H9 (cell line): ENCODE results near the gene RAD54L2. TPM values are rescaled to one million over a fixed set of nuclear protein-coding genes. Genes with fewer than 3 reads are reported as not detected.

ENCODE experiments used
- DNase-seq: peaks from one replicate; pipeline ENCODE4 v3.0.0-alpha.2; 2017
- H2AFZ ChIP-seq: one replicate; pipeline ENCODE4 v1.6.1; 2013; ENCODE audit warnings: mild to moderate bottlenecking, low read length, control low read depth, moderate library complexity
- H2AK5ac ChIP-seq: 2 replicates; pipeline ENCODE4 v1.6.1; 2013; ENCODE audit warnings: low read length, control low read depth, mixed read lengths; ENCODE audit not compliant: insufficient read length
- H2BK120ac ChIP-seq: one replicate; pipeline ENCODE4 v1.6.1; 2013; ENCODE audit warnings: low read depth, mild to moderate bottlenecking, low read length, control low read depth, inconsistent platforms; ENCODE audit not compliant: poor library complexity, severe bottlenecking
- H2BK12ac ChIP-seq: 2 replicates; pipeline ENCODE4 v1.6.1; 2013; ENCODE audit warnings: low read length, control low read depth, mixed read lengths, low read depth; ENCODE audit not compliant: insufficient read length
- H2BK15ac ChIP-seq: 2 replicates; pipeline ENCODE4 v1.6.1; 2013; ENCODE audit warnings: low read depth, low read length, control low read depth
- H2BK20ac ChIP-seq: one replicate; pipeline ENCODE4 v1.6.1; 2013; ENCODE audit warnings: low read depth, mild to moderate bottlenecking, low read length, control low read depth, inconsistent platforms; ENCODE audit not compliant: poor library complexity, severe bottlenecking
- H2BK5ac ChIP-seq: 2 replicates; pipeline ENCODE4 v1.6.1; 2013; ENCODE audit warnings: low read length, control low read depth, mixed read lengths; ENCODE audit not compliant: insufficient read length
- H3K14ac ChIP-seq: 2 replicates; pipeline ENCODE4 v1.6.1; 2013; ENCODE audit warnings: low read length, control low read depth; ENCODE audit not compliant: insufficient read depth
- H3K18ac ChIP-seq: 2 replicates; pipeline ENCODE4 v1.6.1; 2013; ENCODE audit warnings: low read depth, mild to moderate bottlenecking, mixed read lengths, low read length, control low read depth; ENCODE audit not compliant: insufficient read length
- H3K23ac ChIP-seq: 2 replicates; pipeline ENCODE4 v1.6.1; 2013; ENCODE audit warnings: low read length, control low read depth, mixed read lengths, low read depth; ENCODE audit not compliant: insufficient read length
- H3K23me2 ChIP-seq: 2 replicates; pipeline ENCODE4 v1.6.1; 2013; ENCODE audit warnings: low read depth, mild to moderate bottlenecking, mixed read lengths, low read length, control low read depth; ENCODE audit not compliant: insufficient read length, poor library complexity, severe bottlenecking
- H3K27ac ChIP-seq: 2 replicates; pipeline ENCODE4 v1.5.1; 2013; ENCODE audit warnings: low read length, control low read depth, mixed read lengths, low read depth; ENCODE audit not compliant: insufficient read length
- H3K27me3 ChIP-seq: 2 replicates; pipeline ENCODE4 v1.6.1; 2013; ENCODE audit warnings: low read length, control low read depth, inconsistent platforms; ENCODE audit not compliant: insufficient read depth
- H3K4ac ChIP-seq: 2 replicates; pipeline ENCODE4 v1.6.1; 2013; ENCODE audit warnings: low read depth, mild to moderate bottlenecking, control low read depth, inconsistent platforms, low read length, moderate library complexity
- H3K4me1 ChIP-seq: 2 replicates; pipeline ENCODE4 v1.6.1; 2013; ENCODE audit warnings: low read length, control low read depth, inconsistent platforms; ENCODE audit not compliant: insufficient read depth
- H3K4me2 ChIP-seq: 2 replicates; pipeline ENCODE4 v1.6.1; 2013; ENCODE audit warnings: low read length, control low read depth, mixed read lengths; ENCODE audit not compliant: insufficient read length, insufficient read depth
- H3K56ac ChIP-seq: 2 replicates; pipeline ENCODE4 v1.6.1; 2013; ENCODE audit warnings: low read depth, mild to moderate bottlenecking, mixed read lengths, low read length, control low read depth; ENCODE audit not compliant: insufficient read length
- H3K79me1 ChIP-seq: 2 replicates; pipeline ENCODE4 v1.6.1; 2013; ENCODE audit warnings: low read depth, mild to moderate bottlenecking, moderate library complexity, low read length, control low read depth, inconsistent platforms; ENCODE audit not compliant: insufficient read depth, poor library complexity, severe bottlenecking
- H3K79me2 ChIP-seq: 2 replicates; pipeline ENCODE4 v1.6.1; 2013; ENCODE audit warnings: low read length, control low read depth, inconsistent platforms; ENCODE audit not compliant: insufficient read depth
- H3K9ac ChIP-seq: 2 replicates; pipeline ENCODE4 v1.6.1; 2013; ENCODE audit warnings: low read length, control low read depth, mixed read lengths; ENCODE audit not compliant: insufficient read length; ENCODE audit errors: extremely low read depth
- H3K9me3 ChIP-seq: one replicate; pipeline ENCODE4 v1.6.1; 2013; ENCODE audit warnings: low read depth, low read length, inconsistent platforms; ENCODE audit not compliant: control insufficient read depth
- H3T11ph ChIP-seq: one replicate; pipeline ENCODE4 v1.6.1; 2013; ENCODE audit warnings: mild to moderate bottlenecking, low read length, control low read depth, inconsistent platforms
- H4K20me1 ChIP-seq: one replicate; pipeline ENCODE4 v1.6.1; 2013; ENCODE audit not compliant: control insufficient read depth, insufficient read length, insufficient read depth
- H4K5ac ChIP-seq: 2 replicates; pipeline ENCODE4 v1.6.1; 2013; ENCODE audit warnings: low read depth, mild to moderate bottlenecking, mixed read lengths, low read length, control low read depth; ENCODE audit not compliant: insufficient read length
- H4K8ac ChIP-seq: replicated peaks from 2 replicates; pipeline ENCODE4 v1.6.1; 2013; ENCODE audit warnings: low read length, control low read depth, mixed read lengths, low read depth; ENCODE audit not compliant: insufficient read length
- H4K91ac ChIP-seq: 2 replicates; pipeline ENCODE4 v1.6.1; 2013; ENCODE audit warnings: low read depth, mild to moderate bottlenecking, moderate library complexity, mixed read lengths, low read length, control low read depth; ENCODE audit not compliant: insufficient read length
- H3K27ac Mint-ChIP-seq, 3 experiments: 2 replicates in 2 of 3; 3 replicates in 1 of 3; pipeline ENCODE4 v1.8.0; 2020 to 2021; ENCODE audit warnings: mixed read lengths in 3 of 3, mild to moderate bottlenecking in 1 of 3, moderate library complexity in 1 of 3
- H3K27me3 Mint-ChIP-seq: 2 replicates; pipeline ENCODE4 v1.8.0; 2021; ENCODE audit warnings: low read depth, mild to moderate bottlenecking, moderate library complexity, mixed read lengths
- H3K36me3 Mint-ChIP-seq, 3 experiments: 2 replicates in 2 of 3; 3 replicates in 1 of 3; pipeline ENCODE4 v1.8.0; 2020 to 2021; ENCODE audit warnings: low read depth in 3 of 3, mixed read lengths in 3 of 3; ENCODE audit not compliant: insufficient read depth in 1 of 3
- H3K4me1 Mint-ChIP-seq, 2 experiments: 2 replicates each; pipeline ENCODE4 v1.8.0; 2020; ENCODE audit warnings: mixed read lengths in 2 of 2
- H3K4me3 Mint-ChIP-seq, 2 experiments: 2 replicates in 1 of 2; 3 replicates in 1 of 2; pipeline ENCODE4 v1.8.0; 2020 to 2021; ENCODE audit warnings: mild to moderate bottlenecking in 2 of 2, mixed read lengths in 2 of 2, moderate library complexity in 1 of 2
- H3K9me3 Mint-ChIP-seq, 2 experiments: 2 replicates in 1 of 2; 3 replicates in 1 of 2; pipeline ENCODE4 v1.8.0; 2020; ENCODE audit warnings: mild to moderate bottlenecking in 2 of 2, mixed read lengths in 2 of 2, moderate library complexity in 1 of 2
- WGBS: extraction: QIAGEN DNeasy Blood & Tissue Kit; methylation state at CpG from one replicate; pipeline ENCODE4 v1.1.7; 2013; ENCODE audit warnings: missing lambda C conversion rate, low lambda C conversion rate, mixed read lengths; ENCODE audit not compliant: insufficient read length; ENCODE audit errors: extremely low coverage; 5-methylcytosine and 5-hydroxymethylcytosine counted together
- total RNA-seq: library from RNA; stranded (reverse); gene quantifications from 2 replicates; pipeline ENCODE4 v1.2.1, GENCODE V29; 2021
- TF ChIP-seq, protein P1 (sequence below): fragments of 200-600 bp; sonication (generic); conservative IDR thresholded peaks from 3 replicates; pipeline ENCODE4 v1.8.0; 2021; ENCODE audit warnings: antibody characterized with exemption, mild to moderate bottlenecking

Gene RAD54L2
- total RNA-seq, 1 experiment from 2014 or later, result 40.7 TPM

DNA sequence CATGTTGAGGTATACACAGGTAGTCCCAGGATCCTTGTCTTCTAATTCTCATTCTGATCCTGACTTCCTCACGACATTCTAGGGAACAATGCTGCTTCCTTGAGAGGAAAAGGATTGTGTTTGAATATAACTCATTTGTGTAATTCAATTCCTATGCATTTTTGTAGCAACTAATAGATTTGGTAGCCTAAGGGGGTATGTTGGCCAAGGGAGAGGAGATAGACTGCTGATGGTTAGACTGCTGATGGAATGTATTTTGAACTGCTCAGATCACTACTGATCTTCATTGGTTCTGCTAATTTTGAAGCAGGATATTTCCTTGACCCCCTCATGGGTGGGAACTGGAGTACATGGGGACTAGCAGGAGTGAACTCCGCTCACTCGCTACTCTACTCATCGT lies 39.7 kb downstream of the RAD54L2 start:
- no peak overlapping the region for H3K56ac ChIP-seq
- H3K36me3 Mint-ChIP-seq, result peaks cover 38 to 48% (median 41%) of the 10 kb centered on the region in 3 experiments
- H2BK12ac ChIP-seq, result no peak overlapping the region
- peak overlapping the region in 1 of 3 experiments; percentile 61; a peak in 3 of 7 replicates for H3K27ac Mint-ChIP-seq
- no peak overlapping the region for H2BK15ac ChIP-seq
- TF ChIP-seq, protein P1, sequence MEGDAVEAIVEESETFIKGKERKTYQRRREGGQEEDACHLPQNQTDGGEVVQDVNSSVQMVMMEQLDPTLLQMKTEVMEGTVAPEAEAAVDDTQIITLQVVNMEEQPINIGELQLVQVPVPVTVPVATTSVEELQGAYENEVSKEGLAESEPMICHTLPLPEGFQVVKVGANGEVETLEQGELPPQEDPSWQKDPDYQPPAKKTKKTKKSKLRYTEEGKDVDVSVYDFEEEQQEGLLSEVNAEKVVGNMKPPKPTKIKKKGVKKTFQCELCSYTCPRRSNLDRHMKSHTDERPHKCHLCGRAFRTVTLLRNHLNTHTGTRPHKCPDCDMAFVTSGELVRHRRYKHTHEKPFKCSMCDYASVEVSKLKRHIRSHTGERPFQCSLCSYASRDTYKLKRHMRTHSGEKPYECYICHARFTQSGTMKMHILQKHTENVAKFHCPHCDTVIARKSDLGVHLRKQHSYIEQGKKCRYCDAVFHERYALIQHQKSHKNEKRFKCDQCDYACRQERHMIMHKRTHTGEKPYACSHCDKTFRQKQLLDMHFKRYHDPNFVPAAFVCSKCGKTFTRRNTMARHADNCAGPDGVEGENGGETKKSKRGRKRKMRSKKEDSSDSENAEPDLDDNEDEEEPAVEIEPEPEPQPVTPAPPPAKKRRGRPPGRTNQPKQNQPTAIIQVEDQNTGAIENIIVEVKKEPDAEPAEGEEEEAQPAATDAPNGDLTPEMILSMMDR, result no peak
- H3T11ph ChIP-seq, result no peak overlapping the region
- H3K4ac ChIP-seq, result no peak overlapping the region
- H2BK5ac ChIP-seq, result no peak overlapping the region
- H3K4me3 Mint-ChIP-seq, result no peak overlapping the region
- peaks cover 2% of the 10 kb centered on the region; the same call in 1 of the 2 replicates for H3K79me2 ChIP-seq
- no peaks in the 10 kb centered on the region for H3K27me3 Mint-ChIP-seq
- no peak overlapping the region for H4K91ac ChIP-seq
- no peak overlapping the region for H3K18ac ChIP-seq
- H2BK120ac ChIP-seq, result no peak overlapping the region
- H2AFZ ChIP-seq, result no peak overlapping the region
- H3K79me1 ChIP-seq, result no peaks in the 10 kb centered on the region
- H4K8ac ChIP-seq, result no peak overlapping the region
- H4K5ac ChIP-seq, result no peak overlapping the region
- no peak overlapping the region for H3K4me2 ChIP-seq
- WGBS, result no CpG with 5 or more reads among the region's 4 CpGs
- peaks cover 30 to 35% of the 10 kb centered on the region in 2 experiments for H3K4me1 Mint-ChIP-seq
- no peaks in the 10 kb centered on the region for H3K27me3 ChIP-seq
- H2AK5ac ChIP-seq, result no peak overlapping the region
- DNase-seq, result no peak
- H3K9me3 Mint-ChIP-seq, result peaks cover 14 to 20% of the 10 kb centered on the region in 2 experiments; a peak in 4 of 5 replicates
- no peaks in the 10 kb centered on the region for H3K9me3 ChIP-seq
- H3K27ac ChIP-seq, result no peak overlapping the region
- no peak overlapping the region for H3K14ac ChIP-seq
- H2BK20ac ChIP-seq, result no peak overlapping the region
- H3K4me1 ChIP-seq, result peaks cover 11% of the 10 kb centered on the region; the same call in 1 of the 2 replicates
- H3K23ac ChIP-seq, result no peak overlapping the region
- no peaks in the 10 kb centered on the region for H3K23me2 ChIP-seq
- no peak overlapping the region for H3K9ac ChIP-seq
- no peaks in the 10 kb centered on the region for H4K20me1 ChIP-seq
